Peyer's patch (tissue), 4 donors: ENCODE data around the gene KRTAP29-1.

Source experiments
- CTCF ChIP-seq, 6 experiments: fragments of 450-650 bp in 4 of 6; fragments of 200-600 bp in 2 of 6; sonication (generic) in 1 of 6; IDR thresholded peaks; one replicate each; pipeline ENCODE4 v1.5.1; 2017 to 2019; ENCODE audit warnings: antibody characterized with exemption in 6 of 6, mild to moderate bottlenecking in 3 of 6, moderate library complexity in 1 of 6
- POLR2A ChIP-seq, 2 donors: fragments of 450-650 bp; IDR thresholded peaks; one replicate each; pipeline ENCODE4 v1.5.1; 2017; ENCODE audit warnings: antibody characterized with exemption in 2 of 2, mild to moderate bottlenecking in 2 of 2, moderate library complexity in 2 of 2

- TF ChIP-seq CTCF (IDR thresholded peaks at IDR 0.05) (no peak), POLR2A (IDR thresholded peaks at IDR 0.05) (no peak)
These were observed 48.5 kb upstream of the KRTAP29-1 start for GRCh38 chr17:41351177-41351576.
